Panc1 (cell line): ENCODE measurements around the gene GRAMD2A. TPM values are rescaled to one million over a fixed set of nuclear protein-coding genes. Genes with fewer than 3 reads are reported as not detected.

Experiments used
- ATAC-seq: fragments of 200-7000 bp; cut with Tn5 transposase; 2 replicates; pipeline ENCODE4 v1.9.1; 2020; ENCODE audit warnings: mild to moderate bottlenecking, moderate library complexity
- BruUV-seq: library from RNA; stranded (reverse); fragments of 400-500 nt; replicated peaks from 2 replicates; lab custom pipeline; 2021; lab: Mats Ljungman, UMichigan
- CTCF ChIA-PET: fragments of 300-600 bp; sonication (Branson Sonifier 250); formaldehyde crosslinking; loops from one replicate; lab custom pipeline; 2022; ENCODE audit warnings: antibody characterized with exemption; lab: Charles Lee
- POLR2A ChIA-PET: fragments of 300-600 bp; sonication (Branson Sonifier 250); formaldehyde crosslinking; loops from one replicate; lab custom pipeline; 2022; ENCODE audit warnings: antibody characterized with exemption; lab: Charles Lee
- DNase-seq: peaks from one replicate; pipeline ENCODE4 v3.0.0-alpha.2; 2010; ENCODE audit warnings: low read depth, low spot score
- H3K27ac ChIP-seq: 2 replicates; pipeline ENCODE4 v1.5.1; 2011; ENCODE audit warnings: mild to moderate bottlenecking, low read length, inconsistent platforms
- H3K27me3 ChIP-seq: fragments of 200-500 bp; sonication (Bioruptor generic); 2 replicates; pipeline ENCODE4 v1.6.0; 2014; ENCODE audit warnings: low read length, inconsistent platforms; ENCODE audit not compliant: control insufficient read depth, insufficient read depth
- H3K36me3 ChIP-seq: fragments of 200-500 bp; sonication (Bioruptor generic); 2 replicates; pipeline ENCODE4 v1.5.1; 2014; ENCODE audit warnings: inconsistent platforms, mild to moderate bottlenecking, low read length, moderate library complexity; ENCODE audit not compliant: control insufficient read depth, insufficient read depth
- H3K4me1 ChIP-seq: 2 replicates; pipeline ENCODE4 v1.5.1; 2011; ENCODE audit warnings: inconsistent platforms, mild to moderate bottlenecking, low read length, moderate library complexity; ENCODE audit not compliant: control insufficient read depth, insufficient read depth
- H3K4me3 ChIP-seq, 2 experiments: 2 replicates each; pipeline ENCODE4 v1.5.1; 2011 to 2012; ENCODE audit warnings: low read depth in 2 of 2, low read length in 2 of 2, mild to moderate bottlenecking in 2 of 2, inconsistent platforms in 1 of 2, moderate library complexity in 1 of 2
- H3K9me3 ChIP-seq: fragments of 200-500 bp; sonication (Bioruptor generic); 2 replicates; pipeline ENCODE4 v1.5.1; 2014; ENCODE audit warnings: low read depth, mild to moderate bottlenecking, inconsistent platforms, low read length, moderate library complexity; ENCODE audit not compliant: control insufficient read depth, insufficient read depth
- CTCF ChIP-seq: fragments of 450-650 bp; IDR thresholded peaks from 2 replicates; pipeline ENCODE4 v1.5.1; 2017; ENCODE audit warnings: mild to moderate bottlenecking
- POLR2AphosphoS5 ChIP-seq: IDR thresholded peaks from 2 replicates; pipeline ENCODE4 v1.6.1; 2012; ENCODE audit warnings: mild to moderate bottlenecking, low read depth, low read length, moderate library complexity
- REST ChIP-seq, 2 experiments: IDR thresholded peaks; 2 replicates each; pipeline ENCODE4 v1.6.1; 2011 to 2012; ENCODE audit warnings: low read depth in 2 of 2, control low read depth in 1 of 2, low read length in 1 of 2, mild to moderate bottlenecking in 1 of 2, moderate library complexity in 1 of 2; ENCODE audit not compliant: insufficient read depth in 1 of 2
- SIN3A ChIP-seq: IDR thresholded peaks from 2 replicates; pipeline ENCODE4 v1.6.1; 2012; ENCODE audit warnings: low read depth, mild to moderate bottlenecking, low read length, moderate library complexity, borderline replicate concordance; ENCODE audit not compliant: insufficient read depth
- TCF7L2 ChIP-seq: IDR thresholded peaks from 2 replicates; pipeline ENCODE4 v1.6.1; 2011; ENCODE audit warnings: mild to moderate bottlenecking, low read depth, low read length, inconsistent platforms
- in situ Hi-C: cut with HindIII; loops from 2 replicates; pipeline ENCODE4 v1.10.0; 2016; ENCODE audit warnings: low sequenced_read_pairs, low pct_unique_long_range_greater_than_20kb
- intact Hi-C: fragments of 100-400 bp; cut with micrococcal nuclease; formaldehyde crosslinking; loops from one replicate; pipeline ENCODE4 v1.10.0; 2022; ENCODE audit not compliant: unreplicated experiment
- total RNA-seq: library from RNA; stranded (reverse); gene quantifications from one replicate; pipeline ENCODE4 v1.2.1, GENCODE V29; 2021; ENCODE audit not compliant: unreplicated experiment

Gene GRAMD2A
- total RNA-seq, 1 experiment from 2014 or later = 1.3 TPM

GRCh38 chr15:72160696-72161245, 36.8 kb downstream of the GRAMD2A start:
- no peak for TF ChIP-seq POLR2AphosphoS5
- TF ChIP-seq REST (IDR thresholded peaks at IDR 0.05; ENCODE audit: insufficient read depth in 1 of 2, low read depth in 2 of 2, low read length in 1 of 2) = no peak
- TF ChIP-seq TCF7L2 = no peak
- no peak for TF ChIP-seq SIN3A
- TF ChIP-seq CTCF = no peak
- Histone ChIP-seq H3K4me3 (no peak overlapping the region), H3K9me3 (no peaks in the 10 kb centered on the region), H3K27ac (no peak overlapping the region), H3K27me3 (no peaks in the 10 kb centered on the region), H3K36me3 (no peaks in the 10 kb centered on the region), H3K4me1 (no peaks in the 10 kb centered on the region)
- in situ Hi-C loops (no loop called here), intact Hi-C loops (no loop called here)
- DNase-seq = no peak
- ChIA-PET CTCF (no interaction called here), POLR2A (no interaction called here)
- BruUV-seq = no TSS peak
- no peak for ATAC-seq

- no peak for DNase-seq
- ChIA-PET POLR2A (no interaction called here), CTCF (interaction anchor here (1.1 to 1.7 kb wide), 3 partner anchors 24 to 413 kb away, joined by 3 to 15 read pairs (median 3); no protein-coding TSS in a partner anchor)
- ATAC-seq = no peak
- no peaks in the 10 kb centered on the region for H3K9me3 ChIP-seq
- intact Hi-C loops (loop anchor here (5.0 to 10.0 kb wide), 2 partner anchors 355 to 412 kb away; no protein-coding TSS in a partner anchor), in situ Hi-C loops (no loop called here)
- H3K4me3 ChIP-seq = no peak overlapping the region
- no peaks in the 10 kb centered on the region for H3K27me3 ChIP-seq
- no TSS peak for BruUV-seq
- TF ChIP-seq POLR2AphosphoS5 (no peak), TCF7L2 (no peak), REST (IDR thresholded peaks at IDR 0.05; ENCODE audit: insufficient read depth in 1 of 2, low read depth in 2 of 2, low read length in 1 of 2) (no peak), CTCF (no peak), SIN3A (no peak)
- no peaks in the 10 kb centered on the region for H3K36me3 ChIP-seq
- peaks cover 8% of the 10 kb centered on the region for H3K4me1 ChIP-seq
- H3K27ac ChIP-seq = no peak overlapping the region
These were observed 40.7 kb downstream of the GRAMD2A start for GRCh38 chr15:72156928-72157327.
